Left renal pelvis (tissue), 4 donors: ENCODE results near the gene PUM2. TPM values are rescaled to one million over a fixed set of nuclear protein-coding genes. Genes with fewer than 3 reads are reported as not detected.
"Not testable (repeated sequence)": the region's sequence is repeated elsewhere in the genome, so short reads cannot be mapped to it uniquely, and the experiment has no call there.

Source experiments
- DNase-seq, 4 donors: peaks; one replicate each; pipeline ENCODE4 v3.0.0-alpha.2; 2013; ENCODE audit warnings: low read depth in 4 of 4, low spot score in 3 of 4
- polyA plus RNA-seq, 4 donors: library from polyadenylated mRNA; unstranded; fragments of 120-200 nt; gene quantifications; one replicate each; pipeline ENCODE4 v1.2.1, GENCODE V29; 2013; ENCODE audit not compliant: insufficient read length in 4 of 4

PUM2 gene, protein sequence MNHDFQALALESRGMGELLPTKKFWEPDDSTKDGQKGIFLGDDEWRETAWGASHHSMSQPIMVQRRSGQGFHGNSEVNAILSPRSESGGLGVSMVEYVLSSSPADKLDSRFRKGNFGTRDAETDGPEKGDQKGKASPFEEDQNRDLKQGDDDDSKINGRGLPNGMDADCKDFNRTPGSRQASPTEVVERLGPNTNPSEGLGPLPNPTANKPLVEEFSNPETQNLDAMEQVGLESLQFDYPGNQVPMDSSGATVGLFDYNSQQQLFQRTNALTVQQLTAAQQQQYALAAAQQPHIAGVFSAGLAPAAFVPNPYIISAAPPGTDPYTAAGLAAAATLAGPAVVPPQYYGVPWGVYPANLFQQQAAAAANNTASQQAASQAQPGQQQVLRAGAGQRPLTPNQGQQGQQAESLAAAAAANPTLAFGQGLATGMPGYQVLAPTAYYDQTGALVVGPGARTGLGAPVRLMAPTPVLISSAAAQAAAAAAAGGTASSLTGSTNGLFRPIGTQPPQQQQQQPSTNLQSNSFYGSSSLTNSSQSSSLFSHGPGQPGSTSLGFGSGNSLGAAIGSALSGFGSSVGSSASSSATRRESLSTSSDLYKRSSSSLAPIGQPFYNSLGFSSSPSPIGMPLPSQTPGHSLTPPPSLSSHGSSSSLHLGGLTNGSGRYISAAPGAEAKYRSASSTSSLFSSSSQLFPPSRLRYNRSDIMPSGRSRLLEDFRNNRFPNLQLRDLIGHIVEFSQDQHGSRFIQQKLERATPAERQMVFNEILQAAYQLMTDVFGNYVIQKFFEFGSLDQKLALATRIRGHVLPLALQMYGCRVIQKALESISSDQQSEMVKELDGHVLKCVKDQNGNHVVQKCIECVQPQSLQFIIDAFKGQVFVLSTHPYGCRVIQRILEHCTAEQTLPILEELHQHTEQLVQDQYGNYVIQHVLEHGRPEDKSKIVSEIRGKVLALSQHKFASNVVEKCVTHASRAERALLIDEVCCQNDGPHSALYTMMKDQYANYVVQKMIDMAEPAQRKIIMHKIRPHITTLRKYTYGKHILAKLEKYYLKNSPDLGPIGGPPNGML
- polyA plus RNA-seq = 100 to 1,000 TPM in 3 of 4 donors, 10 to 100 TPM in 1; 79.2 to 126 (median 111) TPM

- peak; percentile 90 to 95 (median 94) for DNase-seq
Observed at GRCh38 chr2:20350753-20351554, at the start of gene PUM2. PUM2 (minus strand) TSS chr2:20350844; CDS start chr2:20327360, 23,484 bp downstream.

GRCh38 chr2:20400306-20400705 lies 49.7 kb upstream of the PUM2 start:
- DNase-seq = no peak

- DNase-seq = no peak
Observed at GRCh38 chr2:20398956-20399567, 48.4 kb upstream of the PUM2 start.

DNA sequence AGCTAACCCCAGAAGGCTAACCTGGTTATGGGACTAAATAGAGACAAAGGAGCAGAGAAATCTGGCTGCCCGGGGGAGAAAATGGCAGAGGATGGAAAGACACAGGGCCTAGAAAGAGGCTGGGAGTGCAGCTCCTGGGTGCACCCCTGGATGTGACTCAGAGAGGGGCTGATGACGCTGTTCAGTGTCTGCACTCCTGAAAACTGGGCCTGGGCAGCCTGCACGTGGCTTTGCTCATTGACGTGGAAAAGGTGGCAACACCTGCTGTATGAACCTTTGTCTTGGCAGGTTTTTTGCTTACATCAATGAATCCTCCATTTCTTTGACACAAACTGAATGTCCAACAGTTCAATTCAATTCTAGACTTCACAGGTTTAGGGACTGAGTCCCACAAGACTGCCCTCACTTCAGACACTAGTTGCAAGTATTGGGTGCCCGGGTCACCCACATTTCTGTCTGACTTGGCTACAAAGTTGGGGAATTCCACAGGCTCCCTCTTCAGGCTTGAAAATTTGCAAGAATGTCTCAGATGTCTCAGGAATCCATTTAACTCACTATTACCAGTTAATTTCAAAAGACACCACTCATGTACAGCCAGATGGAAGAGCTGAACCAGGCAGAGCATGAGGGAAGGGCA lies 47.3 kb upstream of the PUM2 start:
- no peak for DNase-seq

- DNase-seq = no peak
Observed at GRCh38 chr2:20396356-20397000, 45.8 kb upstream of the PUM2 start.

DNA sequence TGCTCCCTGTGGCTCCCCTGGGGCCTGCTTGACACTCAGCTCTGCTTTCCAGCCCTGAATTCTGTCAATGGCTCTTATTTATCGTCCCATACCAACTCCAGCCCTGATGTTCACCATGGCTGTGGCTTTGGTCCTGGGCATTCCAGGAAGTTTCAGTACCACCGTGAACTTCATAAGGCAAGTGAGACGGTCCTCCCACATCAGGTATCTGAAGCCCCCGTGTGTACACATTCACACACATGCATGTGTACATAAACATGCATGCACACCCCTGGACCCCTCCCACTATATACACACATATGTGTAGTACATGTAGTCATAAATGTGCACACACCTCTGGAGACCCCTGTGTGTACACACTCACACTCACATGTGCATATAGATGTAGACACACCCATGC lies 43.3 kb upstream of the PUM2 start:
- DNase-seq = no peak

DNA sequence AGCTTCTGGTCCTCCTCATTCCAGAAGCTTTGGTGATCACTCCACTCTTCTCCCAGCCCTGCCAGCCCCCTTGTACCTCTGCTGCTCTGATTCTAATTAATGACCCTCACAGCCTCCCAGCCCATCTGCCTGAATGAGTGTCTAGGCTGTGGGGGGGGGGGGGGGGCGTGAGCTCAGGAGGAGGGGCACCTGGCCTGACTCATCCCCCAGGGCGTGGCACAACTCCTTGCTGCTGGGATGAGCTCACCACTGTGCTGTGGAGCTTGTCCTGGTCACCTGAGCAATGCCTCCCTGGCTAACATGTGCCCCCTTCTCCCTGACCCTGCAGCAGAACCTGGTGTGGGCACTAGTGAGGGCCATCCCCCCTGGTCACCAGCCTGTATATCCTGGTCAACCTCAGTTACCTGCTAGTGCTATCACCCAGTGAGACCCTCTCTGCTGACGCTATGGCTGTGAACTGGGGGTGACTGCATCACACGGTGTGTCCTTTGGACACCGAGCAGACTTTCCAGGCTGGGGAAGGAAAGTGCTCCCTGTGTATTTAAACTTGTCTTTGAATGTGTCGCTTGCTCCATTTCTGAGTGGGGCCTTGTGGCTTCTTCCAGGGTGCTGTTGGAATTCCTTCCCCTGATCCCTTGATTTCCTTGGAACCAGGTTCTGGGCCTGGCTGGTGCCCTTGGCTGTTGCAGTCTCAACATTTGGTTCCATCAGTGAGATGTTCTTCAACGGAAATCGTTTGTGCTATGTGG lies 41.5 kb upstream of the PUM2 start:
- no peak for DNase-seq

- DNase-seq = no peak
Observed at GRCh38 chr2:20390524-20391123, 40.0 kb upstream of the PUM2 start.

DNA sequence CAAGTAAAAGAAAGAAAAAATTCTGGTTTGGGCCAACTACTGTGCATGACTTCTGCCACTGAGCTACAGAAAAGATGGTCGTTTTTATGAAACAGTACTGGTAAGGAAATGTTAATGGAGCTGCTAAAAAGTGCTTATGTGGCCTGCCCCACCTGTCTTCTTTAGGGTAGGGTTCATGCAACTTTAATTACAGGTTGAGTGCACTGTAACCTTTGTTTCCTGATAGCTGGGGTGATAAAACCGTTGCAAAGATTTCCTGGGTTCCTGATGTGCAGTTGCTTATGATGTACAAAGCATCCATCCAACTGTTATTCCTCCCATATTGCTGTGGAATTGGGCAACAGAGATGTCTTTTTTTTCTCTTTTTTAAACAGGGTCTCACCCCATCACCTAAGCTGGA lies 34.3 kb upstream of the PUM2 start:
- no peak for DNase-seq

- no peak for DNase-seq
Observed at GRCh38 chr2:20382965-20383810, 32.5 kb upstream of the PUM2 start.

DNA sequence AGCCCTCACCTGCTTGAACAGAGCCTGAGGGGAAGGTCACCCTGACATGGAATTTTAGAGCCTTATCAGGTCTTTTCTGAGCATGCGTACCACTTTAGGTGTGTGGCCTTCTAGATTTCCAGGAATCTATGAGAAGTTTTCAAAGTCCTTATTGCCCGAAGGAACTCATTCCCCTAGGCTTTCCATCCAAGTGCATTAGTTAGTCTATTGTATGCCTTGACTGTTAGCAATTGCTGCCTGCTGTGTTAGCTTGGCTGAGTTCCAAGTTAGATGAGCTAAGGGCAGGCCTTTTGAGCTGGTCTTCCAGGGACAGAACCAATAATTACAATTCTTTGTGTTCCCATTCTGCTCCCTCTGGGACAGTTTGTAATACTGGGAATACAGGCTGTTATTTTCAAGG lies 30.8 kb upstream of the PUM2 start:
- DNase-seq = no peak

DNA sequence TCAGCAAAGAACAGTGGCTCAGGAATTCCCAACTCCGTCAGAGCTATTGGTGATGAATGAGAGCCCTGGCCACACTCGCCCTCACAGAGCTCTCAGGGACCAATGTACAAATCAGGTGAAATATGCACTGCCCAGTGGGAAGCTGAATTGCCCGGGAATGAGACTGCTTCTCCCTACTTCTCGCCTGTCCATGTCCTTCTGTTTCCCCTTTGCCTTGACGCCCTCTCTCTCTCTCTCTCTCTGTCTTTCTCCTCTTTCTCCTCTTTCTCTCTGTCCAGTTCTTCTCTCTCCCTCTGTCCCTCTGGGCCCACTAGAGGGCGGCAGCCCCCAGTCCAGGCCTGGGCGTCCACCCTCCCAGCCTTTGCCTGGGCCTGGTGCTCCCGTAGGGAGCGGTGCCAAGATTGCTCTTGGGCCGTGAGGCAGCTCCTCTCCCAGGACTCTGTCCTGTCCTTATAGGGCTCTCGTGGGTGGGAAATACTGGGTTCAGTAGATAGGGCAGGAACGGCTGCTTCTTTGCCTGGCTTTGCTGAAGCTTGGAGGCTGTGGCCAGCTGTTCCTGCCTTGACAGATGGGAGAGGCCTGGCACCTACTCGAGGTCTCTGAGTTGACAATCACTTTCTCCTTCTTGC lies 28.4 kb upstream of the PUM2 start:
- DNase-seq = peak; percentile 49 to 62 (median 56)

DNA sequence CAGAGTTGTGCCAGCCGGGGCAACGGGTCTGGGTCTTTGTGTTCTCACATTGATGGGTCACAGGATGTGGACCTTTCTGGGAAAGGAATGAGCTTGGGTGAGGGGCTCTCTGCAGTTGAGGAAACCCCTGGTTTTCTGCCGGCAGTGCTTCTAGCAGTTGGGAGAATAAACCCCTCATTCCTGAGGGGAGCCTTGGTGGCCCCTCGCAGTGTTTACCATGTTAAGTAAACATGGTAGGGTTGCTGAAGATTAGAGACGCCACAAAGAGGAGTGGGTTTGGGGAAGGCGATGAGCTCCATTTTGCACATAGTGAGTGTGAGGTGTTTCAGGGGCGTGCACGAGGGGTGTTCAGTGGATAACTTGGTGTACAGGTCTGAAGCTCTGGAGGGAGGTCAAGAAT lies 27.7 kb upstream of the PUM2 start:
- DNase-seq = no peak

- DNase-seq = no peak
Observed at GRCh38 chr2:20377741-20378140, 27.1 kb upstream of the PUM2 start.

DNA sequence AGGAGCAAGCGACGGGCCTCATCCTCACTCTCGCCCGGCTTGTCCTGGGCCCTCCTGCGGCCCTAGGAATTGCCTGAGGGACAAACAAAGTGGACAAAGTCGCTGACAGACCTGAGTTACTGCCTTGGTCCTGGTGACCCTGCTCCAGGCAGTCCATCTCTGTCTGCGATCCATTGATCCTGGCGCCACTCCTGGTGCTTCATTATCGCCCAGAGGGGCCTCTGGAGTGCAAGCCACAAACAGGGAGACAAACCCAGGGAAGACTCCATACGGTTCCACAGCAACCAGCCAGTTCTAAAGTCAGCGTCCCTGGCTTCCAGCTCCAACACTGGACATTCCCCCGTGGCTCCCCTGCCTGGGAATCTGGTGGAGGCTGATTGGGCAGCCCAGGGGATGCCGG lies 24.3 kb upstream of the PUM2 start:
- DNase-seq = not testable (repeated sequence)

- DNase-seq = no peak
Observed at GRCh38 chr2:20372896-20373640, 22.4 kb upstream of the PUM2 start.
